Gastrocnemius medialis (tissue), 4 donors: ENCODE measurements around the gene CYTL1. TPM values are rescaled to one million over a fixed set of nuclear protein-coding genes. Genes with fewer than 3 reads are reported as not detected.
"Not testable (repeated sequence)": the region's sequence is repeated elsewhere in the genome, so short reads cannot be mapped to it uniquely, and the experiment has no call there.

Experiments
- ATAC-seq, 2 donors: fragments of 150-250 bp; one replicate each; pipeline ENCODE4 v1.9.1; 2016
- DNase-seq, 2 donors: peaks; one replicate each; pipeline ENCODE4 v3.0.0-alpha.2; 2019
- H3K27ac ChIP-seq, 4 donors: fragments of 200-600 bp; sonication (generic); 1 replicate in 1 of 4; 2 replicates in 3 of 4; pipeline ENCODE4 v1.5.1; 2016 to 2018; ENCODE audit warnings: mild to moderate bottlenecking in 2 of 4, moderate library complexity in 1 of 4
- H3K27me3 ChIP-seq, 3 donors: fragments of 200-600 bp; sonication (generic) in 2 of 3; 1 replicate in 1 of 3; 2 replicates in 2 of 3; pipeline versions ENCODE4 v1.5.1 to v1.6.0; 2016 to 2019; ENCODE audit warnings: mild to moderate bottlenecking in 1 of 3, moderate library complexity in 1 of 3
- H3K36me3 ChIP-seq, 2 donors: fragments of 200-600 bp; sonication (generic) in 1 of 2; one replicate each; pipeline ENCODE4 v1.5.1; 2017 to 2018
- H3K4me1 ChIP-seq, 2 donors: fragments of 200-600 bp; sonication (generic) in 1 of 2; one replicate each; pipeline ENCODE4 v1.5.1; 2016 to 2017; ENCODE audit warnings: mild to moderate bottlenecking in 2 of 2
- H3K4me3 ChIP-seq, 4 donors: fragments of 200-600 bp; sonication (generic) in 3 of 4; 1 replicate in 1 of 4; 2 replicates in 3 of 4; pipeline ENCODE4 v1.5.1; 2016 to 2019; ENCODE audit warnings: mild to moderate bottlenecking in 2 of 4
- H3K9me3 ChIP-seq, 3 donors: fragments of 200-600 bp; sonication (generic) in 2 of 3; 1 replicate in 1 of 3; 2 replicates in 2 of 3; pipeline ENCODE4 v1.5.1; 2016 to 2019
- CTCF ChIP-seq, 5 experiments: fragments of 450-650 bp in 3 of 5; fragments of 200-600 bp in 2 of 5; sonication (generic) in 2 of 5; IDR thresholded peaks in 4 of 5; conservative IDR thresholded peaks in 1 of 5; 1 replicate in 4 of 5; 2 replicates in 1 of 5; pipeline ENCODE4 v1.5.1; 2016 to 2019; ENCODE audit warnings: antibody characterized with exemption in 5 of 5, mild to moderate bottlenecking in 3 of 5, moderate library complexity in 3 of 5
- POLR2A ChIP-seq, 2 donors: fragments of 450-650 bp; IDR thresholded peaks; one replicate each; pipeline ENCODE4 v1.6.1; 2017; ENCODE audit warnings: antibody characterized with exemption in 2 of 2, mild to moderate bottlenecking in 2 of 2, moderate library complexity in 2 of 2
- in situ Hi-C, 4 donors: fragments of 200-750 bp; cut with MboI; loops; one replicate each; pipeline versions ENCODE4 v1.15.0 to v1.8.0; 2017; ENCODE audit warnings: low sequenced_read_pairs in 4 of 4
- intact Hi-C: fragments of 100-400 bp; cut with DNase I; formaldehyde crosslinking; loops from one replicate; pipeline ENCODE4 v1.15.1; 2023; ENCODE audit warnings: low total_unique reads
- total RNA-seq, 4 donors: library from RNA; depleted of rRNA; stranded (reverse); fragments of >200 nt; gene quantifications; one replicate each; pipeline versions ENCODE4 v1.1.0 to v1.2.3, GENCODE V29; 2016

The CYTL1 gene
- total RNA-seq, 4 donors from 2014 or later = not detected

GRCh38 chr4:5010984-5011383 is 8.3 kb downstream of the CYTL1 start:
- H3K9me3 ChIP-seq = no peaks in the 10 kb centered on the region
- DNase-seq = no peak
- no peaks in the 10 kb centered on the region for H3K36me3 ChIP-seq
- no peak overlapping the region for H3K4me3 ChIP-seq
- in situ Hi-C loops (no loop called here), intact Hi-C loops (no loop called here)
- no peaks in the 10 kb centered on the region for H3K27me3 ChIP-seq
- H3K27ac ChIP-seq = no peak overlapping the region
- no peak for ATAC-seq
- TF ChIP-seq POLR2A (IDR thresholded peaks at IDR 0.05) (no peak), CTCF (IDR thresholded peaks at IDR 0.05 in 4 of 5, conservative IDR thresholded peaks at IDR 0.05 in 1 of 5) (no peak)
- H3K4me1 ChIP-seq = no peaks in the 10 kb centered on the region

GRCh38 chr4:5009796-5010195 is 9.5 kb downstream of the CYTL1 start:
- Histone ChIP-seq H3K4me3 (no peak overlapping the region), H3K4me1 (no peaks in the 10 kb centered on the region), H3K36me3 (no peaks in the 10 kb centered on the region), H3K9me3 (no peaks in the 10 kb centered on the region), H3K27me3 (no peaks in the 10 kb centered on the region), H3K27ac (no peak overlapping the region)
- in situ Hi-C loops = no loop called here
- no peak for TF ChIP-seq CTCF (IDR thresholded peaks at IDR 0.05 in 4 of 5, conservative IDR thresholded peaks at IDR 0.05 in 1 of 5)
- TF ChIP-seq POLR2A (IDR thresholded peaks at IDR 0.05) = no peak
- no peak for ATAC-seq
- intact Hi-C loops = no loop called here
- no peak for DNase-seq

- intact Hi-C loops = not testable (repeated sequence)
Measured at GRCh38 chr4:5006932-5007331, 12.3 kb downstream of the CYTL1 start.

GRCh38 chr4:5004496-5004895 is 14.8 kb downstream of the CYTL1 start:
- TF ChIP-seq CTCF (IDR thresholded peaks at IDR 0.05 in 4 of 5, conservative IDR thresholded peaks at IDR 0.05 in 1 of 5) (no peak), POLR2A (IDR thresholded peaks at IDR 0.05) (no peak)
- no peak for DNase-seq
- Histone ChIP-seq H3K9me3 (no peaks in the 10 kb centered on the region), H3K27ac (no peak overlapping the region), H3K4me1 (no peaks in the 10 kb centered on the region), H3K27me3 (no peaks in the 10 kb centered on the region), H3K4me3 (no peak overlapping the region), H3K36me3 (no peaks in the 10 kb centered on the region)
- ATAC-seq = no peak
- intact Hi-C loops = no loop called here
- in situ Hi-C loops = no loop called here

More at GRCh38 chr4:5006932-5007331, 12.3 kb downstream of the CYTL1 start:
- H3K27me3 ChIP-seq, H3K27ac ChIP-seq, H3K4me1 ChIP-seq, ATAC-seq, H3K4me3 ChIP-seq, H3K9me3 ChIP-seq, DNase-seq, H3K36me3 ChIP-seq, in situ Hi-C loops: not testable (repeated sequence)

- ATAC-seq = no peak
Measured at GRCh38 chr4:5003918-5004317, 15.3 kb downstream of the CYTL1 start.

GRCh38 chr4:5003372-5003857 is 15.8 kb downstream of the CYTL1 start:
- H3K27me3 ChIP-seq = no peaks in the 10 kb centered on the region
- no peaks in the 10 kb centered on the region for H3K36me3 ChIP-seq
- in situ Hi-C loops = no loop called here
- DNase-seq (no peak), ATAC-seq (no peak)
- no peak overlapping the region for H3K27ac ChIP-seq
- H3K4me3 ChIP-seq = no peak overlapping the region
- H3K9me3 ChIP-seq = no peaks in the 10 kb centered on the region
- no peaks in the 10 kb centered on the region for H3K4me1 ChIP-seq
- TF ChIP-seq POLR2A (IDR thresholded peaks at IDR 0.05) (no peak), CTCF (IDR thresholded peaks at IDR 0.05 in 4 of 5, conservative IDR thresholded peaks at IDR 0.05 in 1 of 5) (no peak)
- intact Hi-C loops = no loop called here

More at GRCh38 chr4:5003918-5004317, 15.3 kb downstream of the CYTL1 start:
- no peak for TF ChIP-seq POLR2A (IDR thresholded peaks at IDR 0.05)
- H3K36me3 ChIP-seq = no peaks in the 10 kb centered on the region
- H3K9me3 ChIP-seq = no peaks in the 10 kb centered on the region
- in situ Hi-C loops = no loop called here
- H3K4me1 ChIP-seq = no peaks in the 10 kb centered on the region
- no peaks in the 10 kb centered on the region for H3K27me3 ChIP-seq
- H3K4me3 ChIP-seq = no peak overlapping the region
- DNase-seq = no peak
- intact Hi-C loops = no loop called here
- H3K27ac ChIP-seq = no peak overlapping the region

- H3K4me3 ChIP-seq, in situ Hi-C loops, intact Hi-C loops, H3K4me1 ChIP-seq, ATAC-seq, H3K27me3 ChIP-seq, H3K27ac ChIP-seq, H3K36me3 ChIP-seq, DNase-seq, H3K9me3 ChIP-seq: not testable (repeated sequence)
Measured at GRCh38 chr4:5001641-5002040, 17.6 kb downstream of the CYTL1 start.

GRCh38 chr4:4996935-4997334 is 22.3 kb downstream of the CYTL1 start:
- H3K36me3 ChIP-seq, H3K9me3 ChIP-seq, H3K27me3 ChIP-seq, H3K4me1 ChIP-seq, H3K27ac ChIP-seq, H3K4me3 ChIP-seq, DNase-seq, ATAC-seq, in situ Hi-C loops: not testable (repeated sequence)
- intact Hi-C loops = loop anchor here (5.0 kb wide), 1 partner anchor 145 kb away; no protein-coding TSS in a partner anchor
